Gastrocnemius medialis (tissue), 4 donors: ENCODE results near the gene MEOX2. TPM values are rescaled to one million over a fixed set of nuclear protein-coding genes. Genes with fewer than 3 reads are reported as not detected.

Experiments used
- ATAC-seq, 2 donors: fragments of 150-250 bp; one replicate each; pipeline ENCODE4 v1.9.1; 2016
- DNase-seq, 2 donors: peaks; one replicate each; pipeline ENCODE4 v3.0.0-alpha.2; 2019
- H3K27ac ChIP-seq, 4 donors: fragments of 200-600 bp; sonication (generic); 1 replicate in 1 of 4; 2 replicates in 3 of 4; pipeline ENCODE4 v1.5.1; 2016 to 2018; ENCODE audit warnings: mild to moderate bottlenecking in 2 of 4, moderate library complexity in 1 of 4
- H3K27me3 ChIP-seq, 3 donors: fragments of 200-600 bp; sonication (generic) in 2 of 3; 1 replicate in 1 of 3; 2 replicates in 2 of 3; pipeline versions ENCODE4 v1.5.1 to v1.6.0; 2016 to 2019; ENCODE audit warnings: mild to moderate bottlenecking in 1 of 3, moderate library complexity in 1 of 3
- H3K36me3 ChIP-seq, 2 donors: fragments of 200-600 bp; sonication (generic) in 1 of 2; one replicate each; pipeline ENCODE4 v1.5.1; 2017 to 2018
- H3K4me1 ChIP-seq, 2 donors: fragments of 200-600 bp; sonication (generic) in 1 of 2; one replicate each; pipeline ENCODE4 v1.5.1; 2016 to 2017; ENCODE audit warnings: mild to moderate bottlenecking in 2 of 2
- H3K4me3 ChIP-seq, 4 donors: fragments of 200-600 bp; sonication (generic) in 3 of 4; 1 replicate in 1 of 4; 2 replicates in 3 of 4; pipeline ENCODE4 v1.5.1; 2016 to 2019; ENCODE audit warnings: mild to moderate bottlenecking in 2 of 4
- H3K9me3 ChIP-seq, 3 donors: fragments of 200-600 bp; sonication (generic) in 2 of 3; 1 replicate in 1 of 3; 2 replicates in 2 of 3; pipeline ENCODE4 v1.5.1; 2016 to 2019
- POLR2A ChIP-seq, 2 donors: fragments of 450-650 bp; IDR thresholded peaks; one replicate each; pipeline ENCODE4 v1.6.1; 2017; ENCODE audit warnings: antibody characterized with exemption in 2 of 2, mild to moderate bottlenecking in 2 of 2, moderate library complexity in 2 of 2
- in situ Hi-C, 4 donors: fragments of 200-750 bp; cut with MboI; loops; one replicate each; pipeline versions ENCODE4 v1.15.0 to v1.8.0; 2017; ENCODE audit warnings: low sequenced_read_pairs in 4 of 4
- intact Hi-C: fragments of 100-400 bp; cut with DNase I; formaldehyde crosslinking; loops from one replicate; pipeline ENCODE4 v1.15.1; 2023; ENCODE audit warnings: low total_unique reads
- total RNA-seq, 4 donors: library from RNA; depleted of rRNA; stranded (reverse); fragments of >200 nt; gene quantifications; one replicate each; pipeline versions ENCODE4 v1.1.0 to v1.2.3, GENCODE V29; 2016
- TF ChIP-seq, protein P1 (sequence below), 5 experiments: fragments of 450-650 bp in 3 of 5; fragments of 200-600 bp in 2 of 5; sonication (generic) in 2 of 5; IDR thresholded peaks in 4 of 5; conservative IDR thresholded peaks in 1 of 5; 1 replicate in 4 of 5; 2 replicates in 1 of 5; pipeline ENCODE4 v1.5.1; 2016 to 2019; ENCODE audit warnings: antibody characterized with exemption in 5 of 5, mild to moderate bottlenecking in 3 of 5, moderate library complexity in 3 of 5

MEOX2 gene
- total RNA-seq, 4 donors from 2014 or later: 4.3 to 16.2 (median 7.3) TPM

DNA sequence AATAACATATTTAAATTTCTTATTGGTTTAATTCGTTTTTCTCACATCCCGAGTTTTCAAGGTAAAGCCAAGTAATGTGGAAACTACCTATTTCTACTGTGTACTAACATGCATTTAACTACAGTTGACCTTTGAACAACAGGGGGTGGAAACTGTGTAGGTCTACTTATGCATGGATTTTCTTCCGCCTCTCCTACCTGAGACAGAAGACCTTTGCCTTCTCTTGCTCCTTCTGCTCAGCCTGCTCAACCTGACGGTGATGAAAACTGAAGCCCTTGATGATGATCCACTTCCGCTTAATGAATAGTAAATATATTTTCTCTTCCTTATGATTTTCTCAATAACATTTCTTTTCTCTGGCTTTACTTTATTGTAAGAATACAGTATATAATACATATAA, 18.5 kb downstream of the MEOX2 start:
- H3K27ac ChIP-seq: no peak overlapping the region
- TF ChIP-seq, protein P1, sequence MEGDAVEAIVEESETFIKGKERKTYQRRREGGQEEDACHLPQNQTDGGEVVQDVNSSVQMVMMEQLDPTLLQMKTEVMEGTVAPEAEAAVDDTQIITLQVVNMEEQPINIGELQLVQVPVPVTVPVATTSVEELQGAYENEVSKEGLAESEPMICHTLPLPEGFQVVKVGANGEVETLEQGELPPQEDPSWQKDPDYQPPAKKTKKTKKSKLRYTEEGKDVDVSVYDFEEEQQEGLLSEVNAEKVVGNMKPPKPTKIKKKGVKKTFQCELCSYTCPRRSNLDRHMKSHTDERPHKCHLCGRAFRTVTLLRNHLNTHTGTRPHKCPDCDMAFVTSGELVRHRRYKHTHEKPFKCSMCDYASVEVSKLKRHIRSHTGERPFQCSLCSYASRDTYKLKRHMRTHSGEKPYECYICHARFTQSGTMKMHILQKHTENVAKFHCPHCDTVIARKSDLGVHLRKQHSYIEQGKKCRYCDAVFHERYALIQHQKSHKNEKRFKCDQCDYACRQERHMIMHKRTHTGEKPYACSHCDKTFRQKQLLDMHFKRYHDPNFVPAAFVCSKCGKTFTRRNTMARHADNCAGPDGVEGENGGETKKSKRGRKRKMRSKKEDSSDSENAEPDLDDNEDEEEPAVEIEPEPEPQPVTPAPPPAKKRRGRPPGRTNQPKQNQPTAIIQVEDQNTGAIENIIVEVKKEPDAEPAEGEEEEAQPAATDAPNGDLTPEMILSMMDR (IDR thresholded peaks at IDR 0.05 in 4 of 5, conservative IDR thresholded peaks at IDR 0.05 in 1 of 5): no peak
- H3K27me3 ChIP-seq: no peaks in the 10 kb centered on the region
- H3K4me1 ChIP-seq: peaks cover 0 to 4% of the 10 kb centered on the region in 2 donors
- DNase-seq (no peak), ATAC-seq (no peak)
- intact Hi-C loops: no loop called here
- in situ Hi-C loops: no loop called here
- H3K4me3 ChIP-seq: no peak overlapping the region
- H3K36me3 ChIP-seq: no peaks in the 10 kb centered on the region
- H3K9me3 ChIP-seq: no peaks in the 10 kb centered on the region

DNA sequence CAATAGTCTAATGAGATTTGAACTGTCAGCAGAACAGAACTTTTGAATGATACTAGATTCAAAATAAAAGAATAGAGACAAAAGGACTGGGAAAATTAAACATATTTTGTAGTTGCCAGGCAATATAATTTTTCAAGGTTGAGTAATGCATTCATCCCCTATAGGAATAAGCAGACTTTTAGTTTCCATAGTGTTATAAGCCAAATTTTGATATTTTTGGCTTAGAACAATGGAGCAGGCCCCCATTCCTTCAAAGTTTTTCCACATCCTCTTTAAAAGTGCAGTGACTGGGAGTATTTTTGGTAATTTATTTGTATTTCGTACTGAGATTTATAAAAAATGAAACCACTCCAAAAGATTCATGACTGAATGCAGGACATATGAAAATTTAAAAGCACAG, 24.0 kb downstream of the MEOX2 start:
- H3K4me3 ChIP-seq: no peak overlapping the region
- no peak for ATAC-seq
- peak overlapping the region in 3 of 4 donors; percentile 14 to 49 (median 14) for H3K27ac ChIP-seq
- in situ Hi-C loops (no loop called here), intact Hi-C loops (no loop called here)
- DNase-seq: no peak
- TF ChIP-seq POLR2A (IDR thresholded peaks at IDR 0.05): no peak
- TF ChIP-seq, protein P1 (IDR thresholded peaks at IDR 0.05 in 4 of 5, conservative IDR thresholded peaks at IDR 0.05 in 1 of 5): no peak
- H3K36me3 ChIP-seq: no peaks in the 10 kb centered on the region
- H3K9me3 ChIP-seq: no peaks in the 10 kb centered on the region
- no peaks in the 10 kb centered on the region for H3K27me3 ChIP-seq
- peaks cover 0 to 11% of the 10 kb centered on the region in 2 donors for H3K4me1 ChIP-seq

DNA sequence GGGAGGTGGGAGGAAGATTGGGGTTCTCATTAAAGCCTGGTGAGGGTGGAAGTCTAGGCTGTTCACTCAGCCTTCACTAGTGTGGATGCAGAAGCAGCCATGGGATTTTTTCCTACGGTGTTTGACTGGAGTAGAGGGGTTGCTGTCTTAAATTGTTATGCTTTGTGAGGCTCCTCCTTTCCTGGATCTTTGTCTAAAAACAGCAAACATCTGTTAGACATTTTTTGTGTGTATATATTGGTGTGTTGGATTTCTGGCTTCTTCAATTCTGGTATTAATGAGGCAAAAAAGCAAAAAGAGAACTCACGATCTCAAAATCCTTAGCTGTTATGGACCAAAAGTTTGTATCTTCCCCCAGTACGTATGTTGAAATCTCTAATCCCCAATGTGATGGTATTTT, 28.2 kb downstream of the MEOX2 start:
- H3K27me3 ChIP-seq: no peaks in the 10 kb centered on the region
- TF ChIP-seq POLR2A (IDR thresholded peaks at IDR 0.05): no peak
- H3K27ac ChIP-seq: peak overlapping the region in 2 of 4 donors; percentile 15 to 35
- in situ Hi-C loops: no loop called here
- H3K36me3 ChIP-seq: no peaks in the 10 kb centered on the region
- H3K9me3 ChIP-seq: no peaks in the 10 kb centered on the region
- peaks cover 0 to 7% of the 10 kb centered on the region in 2 donors for H3K4me1 ChIP-seq
- intact Hi-C loops: no loop called here
- no peak for ATAC-seq
- DNase-seq: no peak
- H3K4me3 ChIP-seq: no peak overlapping the region

DNA sequence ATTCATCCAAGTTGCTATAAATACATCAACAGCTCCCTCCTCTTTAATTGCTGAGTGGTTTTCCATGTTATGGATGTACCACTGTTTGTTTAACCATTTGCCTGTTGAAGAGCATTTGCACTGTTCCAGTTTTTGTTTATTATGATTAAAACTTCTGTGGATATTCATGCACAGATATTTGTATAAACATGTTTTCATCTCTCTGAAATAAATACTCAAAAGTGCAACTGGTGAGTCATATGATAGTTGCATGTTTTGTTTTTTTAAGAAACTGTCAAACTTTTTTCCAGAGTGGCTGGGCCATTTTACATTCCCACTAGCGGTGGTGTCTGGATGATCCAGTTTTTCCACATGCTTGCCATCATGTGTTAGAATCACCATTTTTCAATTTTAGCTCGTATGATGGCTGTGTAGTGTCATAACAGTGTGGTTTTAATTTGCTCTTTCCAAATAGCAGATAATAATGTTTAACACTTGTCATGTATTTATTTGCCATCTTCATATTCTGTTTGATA, 33.6 kb downstream of the MEOX2 start:
- Histone ChIP-seq H3K27me3 (no peaks in the 10 kb centered on the region), H3K36me3 (no peaks in the 10 kb centered on the region), H3K9me3 (no peaks in the 10 kb centered on the region), H3K27ac (peak overlapping the region in 1 of 4 donors; percentile 26), H3K4me3 (no peak overlapping the region), H3K4me1 (no peaks in the 10 kb centered on the region)
- TF ChIP-seq, protein P1 (IDR thresholded peaks at IDR 0.05 in 4 of 5, conservative IDR thresholded peaks at IDR 0.05 in 1 of 5): no peak
- TF ChIP-seq POLR2A (IDR thresholded peaks at IDR 0.05): no peak
- intact Hi-C loops (no loop called here), in situ Hi-C loops (no loop called here)
- no peak for DNase-seq
- ATAC-seq: no peak

DNA sequence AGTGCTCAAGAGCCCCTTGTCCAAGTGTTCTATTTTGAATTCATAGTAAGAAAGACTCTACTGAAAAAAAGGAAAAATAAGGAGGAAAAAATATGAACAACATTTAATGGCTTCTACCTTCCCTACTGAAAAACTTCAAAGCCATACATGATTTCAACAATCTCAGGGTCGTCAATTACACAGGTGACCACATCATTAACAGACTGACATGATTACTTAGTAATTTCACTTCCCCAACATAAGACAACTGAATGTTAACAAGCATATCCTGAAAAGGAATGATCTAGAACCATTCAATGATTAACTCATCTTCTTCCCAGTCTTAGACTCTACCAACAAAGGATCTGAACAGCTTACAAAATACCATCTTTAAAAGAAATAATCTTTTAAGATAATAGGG, 34.8 kb downstream of the MEOX2 start:
- Histone ChIP-seq H3K36me3 (no peaks in the 10 kb centered on the region), H3K9me3 (no peaks in the 10 kb centered on the region), H3K4me3 (no peak overlapping the region), H3K27ac (peak overlapping the region in 2 of 4 donors; percentile 7 to 26), H3K27me3 (no peaks in the 10 kb centered on the region), H3K4me1 (peaks cover 0 to 6% of the 10 kb centered on the region in 2 donors)
- TF ChIP-seq, protein P1 (IDR thresholded peaks at IDR 0.05 in 4 of 5, conservative IDR thresholded peaks at IDR 0.05 in 1 of 5): no peak
- no peak for TF ChIP-seq POLR2A (IDR thresholded peaks at IDR 0.05)
- intact Hi-C loops: no loop called here
- ATAC-seq: no peak
- no peak for DNase-seq
- in situ Hi-C loops: no loop called here
